ENCODE measurements around the gene MRPL2.

MRPL2 gene

GRCh38 chr6:43021270-43022047 lies 37.8 kb downstream of the MRPL2 start, which contains the start of gene RRP36:
Gene RRP36, plus strand, starts transcription at chr6:43021623. Its CDS starts 32 bp downstream, at chr6:43021655.
- DNase-seq (ENCODE audit: low read depth): no peak

- DNase-seq (ENCODE audit: low read depth): no peak
Measured at GRCh38 chr6:43020847-43021246, 38.4 kb downstream of the MRPL2 start.

GRCh38 chr6:43020052-43020705 lies 39.1 kb downstream of the MRPL2 start:
- no peak for DNase-seq (ENCODE audit: low read depth)

GRCh38 chr6:43019152-43019551 lies 40.1 kb downstream of the MRPL2 start:
- no peak for DNase-seq (ENCODE audit: low read depth)

GRCh38 chr6:43016943-43017334 lies 42.3 kb downstream of the MRPL2 start:
- no peak for DNase-seq (ENCODE audit: low read depth)

GRCh38 chr6:43016176-43016942 lies 42.9 kb downstream of the MRPL2 start:
- no peak for DNase-seq (ENCODE audit: low read depth)

- no peak for DNase-seq (ENCODE audit: low read depth)
Measured at GRCh38 chr6:43014434-43014909, 44.8 kb downstream of the MRPL2 start.

- DNase-seq (ENCODE audit: low read depth): peak; percentile 100
Measured at GRCh38 chr6:43013843-43014433, 45.3 kb downstream of the MRPL2 start, which contains the start of the genes KLHDC3 and MEA1. Gene KLHDC3, plus strand, starts transcription at chr6:43014249. Its CDS starts 2,944 bp downstream, at chr6:43017193. Gene MEA1, minus strand, starts transcription at chr6:43013946. Its CDS starts 133 bp downstream, at chr6:43013813.

GRCh38 chr6:43013097-43013842 lies 46.0 kb downstream of the MRPL2 start:
- DNase-seq (ENCODE audit: low read depth): no peak

- no peak for DNase-seq (ENCODE audit: low read depth)
Measured at GRCh38 chr6:43012364-43012763, 46.9 kb downstream of the MRPL2 start.

GRCh38 chr6:43011207-43011606 lies 48.0 kb downstream of the MRPL2 start:
- DNase-seq (ENCODE audit: low read depth): no peak

- no peak for DNase-seq (ENCODE audit: low read depth)
Measured at GRCh38 chr6:43009124-43009523, 50.1 kb downstream of the MRPL2 start.

GRCh38 chr6:43007126-43007525 lies 52.1 kb downstream of the MRPL2 start:
- no peak for DNase-seq (ENCODE audit: low read depth)

- DNase-seq (ENCODE audit: low read depth): no peak
Measured at GRCh38 chr6:43006251-43006650, 53.0 kb downstream of the MRPL2 start.

GRCh38 chr6:43005844-43006243 lies 53.4 kb downstream of the MRPL2 start:
- no peak for DNase-seq (ENCODE audit: low read depth)
